GM23248 (cell line): ENCODE results near the gene APMAP. TPM values are rescaled to one million over a fixed set of nuclear protein-coding genes. Genes with fewer than 3 reads are reported as not detected.
"Not testable (repeated sequence)": the region's sequence is repeated elsewhere in the genome, so short reads cannot be mapped to it uniquely, and the experiment has no call there.

Experiments used
- DNase-seq: peaks from one replicate; pipeline ENCODE4 v3.0.0-alpha.2; 2015
- H2AFZ ChIP-seq: fragments of 200-600 bp; sonication (generic); 2 replicates; pipeline ENCODE4 v1.6.1; 2016; ENCODE audit warnings: antibody characterized with exemption
- H3F3A ChIP-seq: fragments of 200-600 bp; sonication (generic); 2 replicates; pipeline ENCODE4 v1.6.1; 2016; ENCODE audit warnings: mild to moderate bottlenecking, antibody characterized with exemption, mixed run types; ENCODE audit not compliant: insufficient read depth
- H3K27ac ChIP-seq: fragments of 200-600 bp; sonication (generic); 2 replicates; pipeline ENCODE4 v1.5.1; 2016; ENCODE audit warnings: mild to moderate bottlenecking
- H3K27me3 ChIP-seq: fragments of 200-600 bp; sonication (generic); replicated peaks from 2 replicates; pipeline ENCODE4 v1.6.1; 2016; ENCODE audit warnings: mild to moderate bottlenecking; ENCODE audit not compliant: insufficient read depth
- H3K36me3 ChIP-seq: fragments of 200-600 bp; sonication (generic); 2 replicates; pipeline ENCODE4 v1.6.1; 2016; ENCODE audit warnings: low read depth, mild to moderate bottlenecking
- H3K4me1 ChIP-seq: fragments of 200-600 bp; sonication (generic); 2 replicates; pipeline ENCODE4 v1.6.1; 2016; ENCODE audit warnings: mild to moderate bottlenecking; ENCODE audit not compliant: insufficient read depth
- H3K4me2 ChIP-seq: fragments of 200-600 bp; sonication (generic); one replicate; pipeline ENCODE4 v1.6.1; 2016; ENCODE audit warnings: mild to moderate bottlenecking; ENCODE audit not compliant: unreplicated experiment
- H3K4me3 ChIP-seq: fragments of 200-600 bp; sonication (generic); 2 replicates; pipeline ENCODE4 v1.5.1; 2016; ENCODE audit warnings: mild to moderate bottlenecking
- H3K79me2 ChIP-seq: fragments of 200-600 bp; sonication (generic); 2 replicates; pipeline ENCODE4 v1.6.1; 2016; ENCODE audit warnings: mild to moderate bottlenecking; ENCODE audit not compliant: insufficient read depth
- H3K9ac ChIP-seq: fragments of 200-600 bp; sonication (generic); 2 replicates; pipeline ENCODE4 v1.6.1; 2016; ENCODE audit warnings: mild to moderate bottlenecking
- H3K9me2 ChIP-seq: fragments of 200-600 bp; sonication (generic); 2 replicates; pipeline ENCODE4 v1.6.1; 2016; ENCODE audit warnings: mixed run types, mild to moderate bottlenecking, moderate library complexity; ENCODE audit not compliant: insufficient read depth
- H3K9me3 ChIP-seq: fragments of 200-600 bp; sonication (generic); one replicate; pipeline ENCODE4 v1.6.1; 2017; ENCODE audit warnings: low read depth
- H4K20me1 ChIP-seq: fragments of 200-600 bp; sonication (generic); 2 replicates; pipeline ENCODE4 v1.6.0; 2016; ENCODE audit not compliant: insufficient read depth
- EZH2 ChIP-seq: fragments of 200-600 bp; sonication (generic); IDR thresholded peaks from 2 replicates; pipeline ENCODE4 v1.6.1; 2018; ENCODE audit warnings: antibody characterized with exemption, mild to moderate bottlenecking; ENCODE audit not compliant: insufficient read depth, poor library complexity, severe bottlenecking
- EZH2phosphoT487 ChIP-seq: fragments of 200-600 bp; sonication (generic); IDR thresholded peaks from 2 replicates; pipeline ENCODE4 v1.6.1; 2018; ENCODE audit warnings: antibody characterized with exemption, moderate library complexity, mild to moderate bottlenecking, low read depth; ENCODE audit not compliant: insufficient read depth
- WGBS, 2 experiments: methylation state at CpG; one replicate each; pipeline ENCODE4 v1.1.6; 2015 to 2017; ENCODE audit warnings: low lambda C conversion rate in 2 of 2, low coverage in 1 of 2; ENCODE audit errors: missing lambda C conversion rate in 2 of 2; 5-methylcytosine and 5-hydroxymethylcytosine counted together
- in situ Hi-C: fragments of 300-500 bp; cut with MboI; formaldehyde crosslinking; loops from 2 replicates; pipeline ENCODE4 v1.15.0; 2020
- polyA plus RNA-seq: library from polyadenylated mRNA; unstranded; fragments of >200 nt; fragmentation: Nextera tagmentation; extraction: Ambion mirVana; gene quantifications from 2 replicates; pipeline ENCODE4 v1.2.1, GENCODE V29; 2016
- total RNA-seq: library from RNA; depleted of rRNA; stranded (reverse); fragments of >200 nt; shearing (Covaris generic); gene quantifications from 2 replicates; pipeline ENCODE4 v1.2.3, GENCODE V29; 2014

The APMAP gene
- total and polyA plus RNA-seq, 2 experiments from 2014 or later = 109 to 123 TPM

- H3K4me1 ChIP-seq = no peaks in the 10 kb centered on the region
- no peaks in the 10 kb centered on the region for H3K27me3 ChIP-seq
- 78 to 83% methylated on average over 18 to 20 of the region's 20 CpGs for WGBS, 2 experiments
- H3K9me2 ChIP-seq = no peaks in the 10 kb centered on the region
- TF ChIP-seq EZH2 (no peak), EZH2phosphoT487 (no peak)
- H3K79me2 ChIP-seq = no peaks in the 10 kb centered on the region
- H4K20me1 ChIP-seq = no peaks in the 10 kb centered on the region
- in situ Hi-C loops = no loop called here
- no peak within 1 kb of the TSS for H2AFZ ChIP-seq
- no peaks in the 10 kb centered on the region for H3K36me3 ChIP-seq
- no peak within 1 kb of the TSS for H3K4me2 ChIP-seq
- H3K9me3 ChIP-seq = no peaks in the 10 kb centered on the region
- no peak within 1 kb of the TSS for H3K9ac ChIP-seq
- H3K27ac ChIP-seq = no peak within 1 kb of the TSS
- H3K4me3 ChIP-seq = no peak within 1 kb of the TSS
- no peak for DNase-seq
- no peaks in the 10 kb centered on the region for H3F3A ChIP-seq
These were observed 43.4 kb downstream of the APMAP start, which contains the start of gene CST7 for GRCh38 chr20:24948939-24949679. TSS of gene CST7 (plus strand) at chr20:24949269. CDS start at chr20:24949506, 237 bp downstream.

GRCh38 chr20:24948396-24948938, 44.1 kb downstream of the APMAP start:
- H3K79me2 ChIP-seq, DNase-seq, H3K36me3 ChIP-seq, H3K9me3 ChIP-seq, in situ Hi-C loops, H3K9me2 ChIP-seq, H2AFZ ChIP-seq, H3K27me3 ChIP-seq, H4K20me1 ChIP-seq, H3K4me1 ChIP-seq, H3K9ac ChIP-seq, H3K27ac ChIP-seq, H3F3A ChIP-seq, H3K4me3 ChIP-seq, H3K4me2 ChIP-seq: not testable (repeated sequence)
- WGBS, 2 experiments = 41 to 49% methylated on average over 4 of the region's 4 CpGs

GRCh38 chr20:24946376-24946775, 46.2 kb downstream of the APMAP start:
- H3K79me2 ChIP-seq, H3K36me3 ChIP-seq, H4K20me1 ChIP-seq, H3K9ac ChIP-seq, H3K4me3 ChIP-seq, H3K9me3 ChIP-seq, H3K4me1 ChIP-seq, H3K27ac ChIP-seq, DNase-seq, H3K27me3 ChIP-seq, H3K9me2 ChIP-seq, H2AFZ ChIP-seq, H3F3A ChIP-seq, H3K4me2 ChIP-seq, in situ Hi-C loops: not testable (repeated sequence)
- 18 to 20% methylated on average over 1 of the region's 1 CpG for WGBS, 2 experiments

- WGBS, 2 experiments = 7 to 11% methylated on average over 3 of the region's 3 CpGs
- Histone ChIP-seq H3K79me2 (no peaks in the 10 kb centered on the region), H3K27ac (no peak overlapping the region), H3K9me3 (no peaks in the 10 kb centered on the region), H3K9me2 (no peaks in the 10 kb centered on the region), H3K27me3 (no peaks in the 10 kb centered on the region), H3K36me3 (no peaks in the 10 kb centered on the region), H3F3A (no peaks in the 10 kb centered on the region), H3K9ac (no peak overlapping the region), H3K4me1 (no peaks in the 10 kb centered on the region), H3K4me2 (no peak overlapping the region), H2AFZ (no peak overlapping the region), H4K20me1 (no peaks in the 10 kb centered on the region), H3K4me3 (no peak overlapping the region)
- no peak for DNase-seq
- TF ChIP-seq EZH2phosphoT487 = no peak
- no peak for TF ChIP-seq EZH2
- in situ Hi-C loops = no loop called here
These were observed 48.8 kb downstream of the APMAP start for GRCh38 chr20:24943731-24944130.

GRCh38 chr20:24943196-24943595, 49.4 kb downstream of the APMAP start:
- Histone ChIP-seq H3K27me3 (no peaks in the 10 kb centered on the region), H2AFZ (no peak overlapping the region), H3K9me2 (no peaks in the 10 kb centered on the region), H3K4me3 (no peak overlapping the region), H3K4me2 (no peak overlapping the region), H3K79me2 (no peaks in the 10 kb centered on the region), H3F3A (no peaks in the 10 kb centered on the region), H3K27ac (no peak overlapping the region), H3K4me1 (no peaks in the 10 kb centered on the region), H3K9ac (no peak overlapping the region), H3K9me3 (no peaks in the 10 kb centered on the region), H3K36me3 (no peaks in the 10 kb centered on the region), H4K20me1 (no peaks in the 10 kb centered on the region)
- DNase-seq = no peak
- in situ Hi-C loops = no loop called here
- no peak for TF ChIP-seq EZH2
- TF ChIP-seq EZH2phosphoT487 = no peak
- 62% methylated on average over 4 of the region's 4 CpGs for WGBS, 2 experiments
